Endothelial cell of umbilical vein (primary cell): Measurements from ENCODE around the gene ENG. TPM values are rescaled to one million over a fixed set of nuclear protein-coding genes. Genes with fewer than 3 reads are reported as not detected.

Source experiments
- BruUV-seq: library from RNA; stranded (reverse); fragments of 400-500 nt; replicated peaks from 2 replicates; lab custom pipeline; 2021; lab: Mats Ljungman, UMichigan
- CTCF ChIA-PET: fragments of 300-600, 350-600 bp; sonication (Branson Sonifier 250); formaldehyde crosslinking; loops from one replicate; lab custom pipeline; 2021; ENCODE audit warnings: antibody characterized with exemption, inconsistent platforms; lab: Charles Lee
- POLR2A ChIA-PET: fragments of 300-600, 350-600 bp; sonication (Branson Sonifier 250); formaldehyde crosslinking; loops from one replicate; lab custom pipeline; 2021; ENCODE audit warnings: antibody characterized with exemption, inconsistent platforms; lab: Charles Lee
- DNase-seq: peaks from one replicate; pipeline ENCODE4 v3.0.0-alpha.2; 2011; ENCODE audit warnings: low read depth, low spot score
- FAIRE-seq: peaks from 2 replicates; lab custom pipeline; 2011; peaks lifted over from hg19 to GRCh38; lab: Jason Lieb, UNC
- H2AFZ ChIP-seq: 2 replicates; pipeline ENCODE4 v1.6.0; 2012; ENCODE audit warnings: low read depth, low read length, control low read depth, inconsistent platforms
- H3K27ac ChIP-seq: 2 replicates; pipeline ENCODE4 v1.5.1; 2011; ENCODE audit warnings: low read depth, mild to moderate bottlenecking, control low read depth, low read length, moderate library complexity; ENCODE audit not compliant: insufficient read depth
- H3K27me3 ChIP-seq, 2 experiments: 2 replicates each; pipeline versions ENCODE4 v1.6.0 to v1.6.1; 2011; ENCODE audit warnings: low read length in 2 of 2, mixed read lengths in 1 of 2; ENCODE audit not compliant: control insufficient read depth in 2 of 2, insufficient read depth in 2 of 2
- H3K36me3 ChIP-seq, 2 experiments: 2 replicates in 1 of 2; 3 replicates in 1 of 2; pipeline ENCODE4 v1.5.1; 2011; ENCODE audit warnings: low read length in 2 of 2, mild to moderate bottlenecking in 1 of 2, moderate library complexity in 1 of 2; ENCODE audit not compliant: control insufficient read depth in 2 of 2, insufficient read depth in 2 of 2; ENCODE audit errors: extremely low read depth in 1 of 2
- H3K4me1 ChIP-seq: 3 replicates; pipeline ENCODE4 v1.5.1; 2011; ENCODE audit warnings: mild to moderate bottlenecking, low read length; ENCODE audit not compliant: control insufficient read depth, insufficient read depth; ENCODE audit errors: extremely low read depth
- H3K4me2 ChIP-seq: 2 replicates; pipeline ENCODE4 v1.6.1; 2011; ENCODE audit warnings: low read length, control low read depth, mixed read lengths; ENCODE audit not compliant: insufficient read depth
- H3K4me3 ChIP-seq, 3 experiments: fragments of 200-600 bp in 1 of 3; sonication (generic), shearing (Covaris generic) in 1 of 3; replicated peaks in 1 of 3; 2 replicates each; pipeline ENCODE4 v1.5.1; 2011 to 2016; ENCODE audit warnings: control low read depth in 3 of 3, low read length in 3 of 3, mild to moderate bottlenecking in 2 of 3, inconsistent platforms in 1 of 3, low read depth in 1 of 3, moderate library complexity in 1 of 3; ENCODE audit not compliant: insufficient read depth in 1 of 3
- H3K79me2 ChIP-seq: 2 replicates; pipeline ENCODE4 v1.6.0; 2012; ENCODE audit warnings: low read length, inconsistent platforms; ENCODE audit not compliant: control insufficient read depth, insufficient read depth
- H3K9ac ChIP-seq: replicated peaks from 2 replicates; pipeline ENCODE3; 2011; ENCODE audit warnings: low read length, control low read depth; ENCODE audit not compliant: insufficient read depth; ENCODE audit errors: extremely low read depth
- H3K9me1 ChIP-seq: replicated peaks from 3 replicates; pipeline ENCODE4 v1.6.0; 2011; ENCODE audit warnings: mild to moderate bottlenecking, low read length; ENCODE audit not compliant: control insufficient read depth, insufficient read depth; ENCODE audit errors: extremely low read depth
- H3K9me3 ChIP-seq: replicated peaks from 2 replicates; pipeline ENCODE4 v1.5.1; 2012; ENCODE audit warnings: low read length, inconsistent platforms; ENCODE audit not compliant: control insufficient read depth, insufficient read depth
- H4K20me1 ChIP-seq: replicated peaks from 2 replicates; pipeline ENCODE3; 2011; ENCODE audit warnings: mild to moderate bottlenecking, low read length; ENCODE audit not compliant: control insufficient read depth, insufficient read depth; ENCODE audit errors: extremely low read depth
- CTCF ChIP-seq, 2 donors: IDR thresholded peaks; 1 replicate in 1 of 2; 2 replicates in 1 of 2; pipeline ENCODE4 v1.5.1; 2011; ENCODE audit warnings: low read length in 2 of 2, mild to moderate bottlenecking in 2 of 2, moderate library complexity in 2 of 2, control low read depth in 1 of 2, inconsistent platforms in 1 of 2, low read depth in 1 of 2; ENCODE audit not compliant: insufficient read depth in 1 of 2; ENCODE audit errors: extremely low read depth in 1 of 2
- EZH2 ChIP-seq: IDR thresholded peaks from 2 replicates; pipeline ENCODE4 v1.6.1; 2012; ENCODE audit warnings: borderline replicate concordance, low read depth, mild to moderate bottlenecking, moderate library complexity, low read length, inconsistent platforms; ENCODE audit not compliant: severe bottlenecking
- MAX ChIP-seq: IDR thresholded peaks from 2 replicates; pipeline ENCODE4 v1.6.1; 2011; ENCODE audit not compliant: insufficient read depth, insufficient read length
- POLR2AphosphoS5 ChIP-seq: IDR thresholded peaks from 2 replicates; pipeline ENCODE4 v1.6.1; 2012; ENCODE audit warnings: low read depth, mild to moderate bottlenecking, control low read depth, low read length, moderate library complexity; ENCODE audit not compliant: insufficient read depth
- dilution Hi-C: fragments of 300-500 bp; cut with MboI; formaldehyde crosslinking; loops from one replicate; pipeline ENCODE4 v1.15.0; 2019; ENCODE audit warnings: low sequenced_read_pairs; ENCODE audit not compliant: extremely low pct_ligation_motif_present
- intact Hi-C: fragments of 100-400 bp; cut with micrococcal nuclease; formaldehyde crosslinking; loops from one replicate; pipeline ENCODE4 v1.10.0; 2022
- polyA plus RNA-seq, 4 experiments: library from polyadenylated mRNA; depleted of rRNA in 3 of 4; stranded (reverse) in 3 of 4; unstranded in 1 of 4; fragments of >200 nt; gene quantifications; 2 replicates each; pipeline versions ENCODE4 v1.2.1 to v1.2.3, GENCODE V29; 2011 to 2012; ENCODE audit warnings: missing spikeins in 1 of 4
- total RNA-seq: library from RNA; stranded (reverse); gene quantifications from 2 replicates; pipeline ENCODE4 v1.2.3, GENCODE V29; 2021

The ENG gene
- total and polyA plus RNA-seq, 2 donors (not counting 3 experiments of a cell fraction or from before 2014, with no cell fraction given), result 338 to 728 TPM

GRCh38 chr9:127847178-127847510, 7.3 kb downstream of the ENG start:
- FAIRE-seq (peak; percentile 98), DNase-seq (no peak)
- peak overlapping the region; percentile 83 for H3K9ac ChIP-seq
- H4K20me1 ChIP-seq, result no peaks in the 10 kb centered on the region
- ChIA-PET CTCF (interaction anchor here (1.0 to 2.1 kb wide), 6 partner anchors 9 to 23 kb away, joined by 3 to 24 read pairs (median 6); no protein-coding TSS in a partner anchor), POLR2A (interaction anchor here (0.6 to 1.2 kb wide), 3 partner anchors 9 to 38 kb away, joined by 4 to 8 read pairs (median 4); no protein-coding TSS in a partner anchor)
- peaks cover 19 to 29% of the 10 kb centered on the region in 2 experiments for H3K36me3 ChIP-seq
- TSS peak; percentile 20 for BruUV-seq
- H3K4me2 ChIP-seq, result peak overlapping the region; percentile 76
- H3K9me1 ChIP-seq, result no peaks in the 10 kb centered on the region
- no peaks in the 10 kb centered on the region for H3K9me3 ChIP-seq
- peaks cover 76% of the 10 kb centered on the region for H3K4me1 ChIP-seq
- peaks cover 92% of the 10 kb centered on the region for H3K79me2 ChIP-seq
- peak overlapping the region; percentile 97 for H3K27ac ChIP-seq
- H3K4me3 ChIP-seq, result peak overlapping the region in 1 of 3 experiments; percentile 41
- intact Hi-C loops (no loop called here), dilution Hi-C loops (no loop called here)
- H2AFZ ChIP-seq, result no peak overlapping the region
- no peaks in the 10 kb centered on the region for H3K27me3 ChIP-seq
- no peak for TF ChIP-seq EZH2
- TF ChIP-seq CTCF (IDR thresholded peaks at IDR 0.05; ENCODE audit: extremely low read depth in 1 of 2, insufficient read depth in 1 of 2, low read depth in 1 of 2, low read length in 2 of 2), result no peak
- TF ChIP-seq MAX, result no peak
- peak; percentile 50 for TF ChIP-seq POLR2AphosphoS5
